MM.1S (cell line): ENCODE measurements around the gene GJA4.
"Not testable (repeated sequence)": the region's sequence is repeated elsewhere in the genome, so short reads cannot be mapped to it uniquely, and the experiment has no call there.

Experiments
- DNase-seq: peaks from one replicate; pipeline ENCODE4 v3.0.0-alpha.2; 2015
- H2AFZ ChIP-seq: fragments of 300-600 bp; sonication (generic); 2 replicates; pipeline ENCODE4 v1.6.0; 2016; ENCODE audit warnings: antibody characterized with exemption, low read length
- H3F3A ChIP-seq: fragments of 300-600 bp; sonication (generic); 2 replicates; pipeline ENCODE4 v1.6.1; 2016; ENCODE audit warnings: mild to moderate bottlenecking, antibody characterized with exemption, low read length, moderate library complexity, mixed read lengths; ENCODE audit not compliant: insufficient read depth
- H3K27ac ChIP-seq: fragments of 300-600 bp; sonication (generic); 2 replicates; pipeline ENCODE4 v1.5.1; 2016; ENCODE audit warnings: mild to moderate bottlenecking, low read length
- H3K27me3 ChIP-seq: fragments of 300-600 bp; sonication (generic); replicated peaks from 2 replicates; pipeline ENCODE4 v1.6.0; 2016; ENCODE audit warnings: low read length; ENCODE audit not compliant: insufficient read depth
- H3K36me3 ChIP-seq: fragments of 300-600 bp; sonication (generic); replicated peaks from 2 replicates; pipeline ENCODE4 v1.6.1; 2016; ENCODE audit warnings: mild to moderate bottlenecking, low read length, mixed read lengths; ENCODE audit not compliant: insufficient read depth
- H3K4me1 ChIP-seq: fragments of 300-600 bp; sonication (generic); 2 replicates; pipeline ENCODE4 v1.6.1; 2016; ENCODE audit warnings: low read length, mixed read lengths
- H3K4me2 ChIP-seq: fragments of 300-600 bp; sonication (generic); 2 replicates; pipeline ENCODE4 v1.6.0; 2016; ENCODE audit warnings: low read depth, low read length
- H3K4me3 ChIP-seq: fragments of 300-600 bp; sonication (generic); 2 replicates; pipeline ENCODE4 v1.5.1; 2016; ENCODE audit warnings: low read length, mixed read lengths
- H3K79me2 ChIP-seq: fragments of 300-600 bp; sonication (generic); 2 replicates; pipeline ENCODE4 v1.6.1; 2016; ENCODE audit warnings: mixed run types, low read length, mixed read lengths
- H3K9ac ChIP-seq: fragments of 300-600 bp; sonication (generic); 2 replicates; pipeline ENCODE4 v1.6.1; 2016; ENCODE audit warnings: low read length, mixed read lengths
- H3K9me2 ChIP-seq: fragments of 300-600 bp; sonication (generic); replicated peaks from 2 replicates; pipeline ENCODE4 v1.6.1; 2016; ENCODE audit warnings: mild to moderate bottlenecking, low read length, mixed read lengths; ENCODE audit not compliant: insufficient read depth
- H3K9me3 ChIP-seq: fragments of 300-600 bp; sonication (generic); replicated peaks from 2 replicates; pipeline ENCODE4 v1.6.1; 2016; ENCODE audit warnings: mild to moderate bottlenecking, low read length, mixed read lengths; ENCODE audit not compliant: insufficient read depth
- H4K20me1 ChIP-seq: fragments of 300-600 bp; sonication (generic); 2 replicates; pipeline ENCODE4 v1.6.1; 2016; ENCODE audit warnings: mild to moderate bottlenecking, low read length, moderate library complexity, mixed read lengths; ENCODE audit not compliant: insufficient read depth
- CTCF ChIP-seq: fragments of 300-600 bp; sonication (generic); IDR thresholded peaks from 2 replicates; pipeline ENCODE4 v1.5.1; 2016; ENCODE audit warnings: antibody characterized with exemption, low read length, mixed read lengths
- EZH2 ChIP-seq: fragments of 300-600 bp; sonication (generic); optimal IDR thresholded peaks from 2 replicates; pipeline ENCODE3; 2017; ENCODE audit warnings: low read depth, mild to moderate bottlenecking, antibody characterized with exemption, low read length, mixed read lengths
- EZH2phosphoT487 ChIP-seq: fragments of 300-600 bp; sonication (generic); IDR thresholded peaks from 2 replicates; pipeline ENCODE4 v1.6.1; 2018; ENCODE audit warnings: antibody characterized with exemption, low read length

GJA4 gene

GRCh38 chr1:34768856-34769255, 23.9 kb upstream of the GJA4 start:
- DNase-seq: no peak
- Histone ChIP-seq H3K4me3 (no peak overlapping the region), H3K27me3 (peaks cover 53% of the 10 kb centered on the region)

GRCh38 chr1:34770891-34771504, 21.8 kb upstream of the GJA4 start:
- H3K27me3 ChIP-seq: peaks cover 57% of the 10 kb centered on the region
- no peak overlapping the region for H3K4me2 ChIP-seq
- no peaks in the 10 kb centered on the region for H4K20me1 ChIP-seq
- no peaks in the 10 kb centered on the region for H3K79me2 ChIP-seq
- no peaks in the 10 kb centered on the region for H3F3A ChIP-seq
- no peaks in the 10 kb centered on the region for H3K36me3 ChIP-seq
- no peak overlapping the region for H3K27ac ChIP-seq
- no peak overlapping the region for H3K9ac ChIP-seq
- H3K4me3 ChIP-seq: no peak overlapping the region
- no peaks in the 10 kb centered on the region for H3K9me2 ChIP-seq
- no peaks in the 10 kb centered on the region for H3K4me1 ChIP-seq
- no peaks in the 10 kb centered on the region for H3K9me3 ChIP-seq
- no peak for TF ChIP-seq CTCF
- no peak for TF ChIP-seq EZH2
- TF ChIP-seq EZH2phosphoT487: no peak
- no peak for DNase-seq
- H2AFZ ChIP-seq: no peak overlapping the region

More at GRCh38 chr1:34768856-34769255, 23.9 kb upstream of the GJA4 start:
- no peak overlapping the region for H3K27ac ChIP-seq
- H3K9ac ChIP-seq: no peak overlapping the region
- no peak overlapping the region for H3K4me2 ChIP-seq
- no peak overlapping the region for H2AFZ ChIP-seq
- TF ChIP-seq EZH2phosphoT487 (no peak), EZH2 (no peak), CTCF (no peak)
- no peaks in the 10 kb centered on the region for H3K9me2 ChIP-seq
- no peaks in the 10 kb centered on the region for H3K9me3 ChIP-seq
- H4K20me1 ChIP-seq: no peaks in the 10 kb centered on the region
- H3K4me1 ChIP-seq: no peaks in the 10 kb centered on the region
- H3K36me3 ChIP-seq: no peaks in the 10 kb centered on the region
- no peaks in the 10 kb centered on the region for H3F3A ChIP-seq
- H3K79me2 ChIP-seq: no peaks in the 10 kb centered on the region

- Histone ChIP-seq H2AFZ (no peak overlapping the region), H3K36me3 (no peaks in the 10 kb centered on the region), H3K27me3 (peaks cover 57% of the 10 kb centered on the region), H3K9me3 (no peaks in the 10 kb centered on the region), H3K79me2 (no peaks in the 10 kb centered on the region), H3K4me3 (no peak overlapping the region), H3K9ac (no peak overlapping the region), H3K4me1 (no peaks in the 10 kb centered on the region), H4K20me1 (no peaks in the 10 kb centered on the region), H3K4me2 (no peak overlapping the region), H3K9me2 (no peaks in the 10 kb centered on the region), H3F3A (no peaks in the 10 kb centered on the region), H3K27ac (no peak overlapping the region)
- no peak for DNase-seq
- no peak for TF ChIP-seq EZH2phosphoT487
- no peak for TF ChIP-seq CTCF
- TF ChIP-seq EZH2: no peak
Measured at GRCh38 chr1:34771573-34772371, 21.0 kb upstream of the GJA4 start.

- H4K20me1 ChIP-seq, H3K4me1 ChIP-seq, H3K9me2 ChIP-seq, H3K4me2 ChIP-seq, H3K36me3 ChIP-seq, H3K79me2 ChIP-seq, H3F3A ChIP-seq, DNase-seq, H2AFZ ChIP-seq, H3K9me3 ChIP-seq, H3K4me3 ChIP-seq, H3K27ac ChIP-seq, H3K9ac ChIP-seq: not testable (repeated sequence)
- peaks cover 48% of the 10 kb centered on the region for H3K27me3 ChIP-seq
Measured at GRCh38 chr1:34773114-34773513, 19.7 kb upstream of the GJA4 start.
